ENCODE results near the gene EID2B.
A peak's percentile ranks its signal among the peaks of the same experiment; 100 is the strongest.

Gene EID2B

DNA sequence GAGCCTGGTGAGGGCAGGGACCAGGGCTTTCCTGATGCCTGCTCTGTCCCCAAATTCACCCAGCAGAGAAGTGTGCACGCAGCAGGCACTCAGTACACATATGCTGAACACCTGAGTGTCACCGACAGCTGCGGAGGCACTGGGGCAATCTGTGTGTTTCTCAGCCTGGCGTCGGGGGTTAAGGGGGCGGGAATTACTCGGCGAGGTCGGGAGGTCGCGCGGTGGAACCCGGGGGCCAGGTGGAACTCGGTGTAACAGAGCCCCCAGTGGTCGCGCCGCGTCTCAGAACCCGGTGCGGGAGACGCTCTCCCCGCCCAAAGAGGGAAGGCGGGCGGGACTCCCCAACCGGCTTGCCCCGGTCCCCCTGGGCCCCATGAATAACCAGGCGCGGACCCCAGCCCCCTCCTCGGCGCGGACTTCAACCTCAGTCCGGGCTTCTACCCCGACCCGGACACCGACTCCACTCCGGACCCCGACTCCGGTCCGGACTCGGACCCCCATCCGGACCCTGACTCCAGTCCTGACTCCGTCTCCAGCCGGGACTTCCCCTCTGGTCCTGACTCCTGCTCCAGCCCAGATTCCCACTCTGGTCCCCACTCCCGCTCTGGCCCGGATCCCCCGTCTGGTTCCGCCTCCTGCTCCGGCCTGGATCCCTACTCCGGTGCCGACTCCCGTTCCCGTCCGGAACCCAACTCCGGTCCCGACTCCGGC, 17.7 kb downstream of the EID2B start, which contains the start of gene SELENOV:
Gene SELENOV, plus strand, starts transcription at position 300 of the 711 bp plus-strand sequence. Its CDS starts 74 bp downstream, at position 374.
- no peak for DNase-seq (ENCODE audit: low read depth)
- peak within 1 kb of the TSS; percentile 18 for H3K4me3 ChIP-seq (ENCODE audit: control insufficient read depth, low read depth, low read length)
- TF ChIP-seq, protein P1, sequence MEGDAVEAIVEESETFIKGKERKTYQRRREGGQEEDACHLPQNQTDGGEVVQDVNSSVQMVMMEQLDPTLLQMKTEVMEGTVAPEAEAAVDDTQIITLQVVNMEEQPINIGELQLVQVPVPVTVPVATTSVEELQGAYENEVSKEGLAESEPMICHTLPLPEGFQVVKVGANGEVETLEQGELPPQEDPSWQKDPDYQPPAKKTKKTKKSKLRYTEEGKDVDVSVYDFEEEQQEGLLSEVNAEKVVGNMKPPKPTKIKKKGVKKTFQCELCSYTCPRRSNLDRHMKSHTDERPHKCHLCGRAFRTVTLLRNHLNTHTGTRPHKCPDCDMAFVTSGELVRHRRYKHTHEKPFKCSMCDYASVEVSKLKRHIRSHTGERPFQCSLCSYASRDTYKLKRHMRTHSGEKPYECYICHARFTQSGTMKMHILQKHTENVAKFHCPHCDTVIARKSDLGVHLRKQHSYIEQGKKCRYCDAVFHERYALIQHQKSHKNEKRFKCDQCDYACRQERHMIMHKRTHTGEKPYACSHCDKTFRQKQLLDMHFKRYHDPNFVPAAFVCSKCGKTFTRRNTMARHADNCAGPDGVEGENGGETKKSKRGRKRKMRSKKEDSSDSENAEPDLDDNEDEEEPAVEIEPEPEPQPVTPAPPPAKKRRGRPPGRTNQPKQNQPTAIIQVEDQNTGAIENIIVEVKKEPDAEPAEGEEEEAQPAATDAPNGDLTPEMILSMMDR (IDR thresholded peaks at IDR 0.05; ENCODE audit: control insufficient read depth, insufficient read depth, low read depth, low read length, missing control alignments), result no peak

DNA sequence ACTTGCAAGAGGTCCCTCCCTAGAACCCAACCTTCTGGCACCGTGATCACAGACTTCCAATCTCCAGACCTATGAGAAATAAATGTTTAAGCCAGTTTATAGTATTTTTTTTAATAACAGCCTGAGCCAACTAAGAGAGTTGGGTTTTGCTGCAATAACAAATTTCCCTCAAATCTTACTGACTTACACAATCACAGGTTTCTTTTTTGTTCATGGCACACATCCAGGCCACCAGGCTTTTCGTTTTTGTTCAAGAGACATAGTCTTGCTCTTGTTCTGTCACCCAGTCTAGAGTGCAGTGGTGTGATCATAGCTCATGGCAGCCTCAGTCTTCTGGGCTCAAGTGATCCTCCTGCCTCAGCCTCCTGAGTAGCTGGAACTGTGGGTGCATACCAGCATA, 19.7 kb downstream of the EID2B start:
- TF ChIP-seq, protein P1 (IDR thresholded peaks at IDR 0.05; ENCODE audit: control insufficient read depth, insufficient read depth, low read depth, low read length, missing control alignments), result no peak
- H3K4me3 ChIP-seq (ENCODE audit: control insufficient read depth, low read depth, low read length), result no peak overlapping the region
- no peak for DNase-seq (ENCODE audit: low read depth)

DNA sequence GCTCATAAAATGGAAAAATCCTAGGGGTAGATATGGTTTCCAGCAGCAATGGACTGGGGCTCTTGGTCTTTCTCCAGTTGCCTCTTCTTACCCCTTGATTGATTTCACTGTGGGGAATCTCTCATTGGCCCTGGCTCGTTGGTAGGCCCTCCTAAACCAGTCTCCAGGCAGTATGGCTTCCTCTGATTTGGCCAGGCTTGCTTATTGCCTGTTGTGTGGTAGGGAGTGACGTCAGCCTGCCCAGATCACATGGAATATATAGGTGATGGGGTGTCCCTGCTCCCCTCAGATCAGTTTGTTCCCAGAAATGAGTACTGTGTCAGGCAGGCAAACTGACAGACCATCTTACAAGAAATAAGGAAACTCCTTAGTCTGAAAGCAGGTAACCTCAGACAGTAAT, 23.4 kb downstream of the EID2B start:
- TF ChIP-seq, protein P1 (IDR thresholded peaks at IDR 0.05; ENCODE audit: control insufficient read depth, insufficient read depth, low read depth, low read length, missing control alignments), result no peak
- DNase-seq (ENCODE audit: low read depth), result no peak
- no peak overlapping the region for H3K4me3 ChIP-seq (ENCODE audit: control insufficient read depth, low read depth, low read length)

DNA sequence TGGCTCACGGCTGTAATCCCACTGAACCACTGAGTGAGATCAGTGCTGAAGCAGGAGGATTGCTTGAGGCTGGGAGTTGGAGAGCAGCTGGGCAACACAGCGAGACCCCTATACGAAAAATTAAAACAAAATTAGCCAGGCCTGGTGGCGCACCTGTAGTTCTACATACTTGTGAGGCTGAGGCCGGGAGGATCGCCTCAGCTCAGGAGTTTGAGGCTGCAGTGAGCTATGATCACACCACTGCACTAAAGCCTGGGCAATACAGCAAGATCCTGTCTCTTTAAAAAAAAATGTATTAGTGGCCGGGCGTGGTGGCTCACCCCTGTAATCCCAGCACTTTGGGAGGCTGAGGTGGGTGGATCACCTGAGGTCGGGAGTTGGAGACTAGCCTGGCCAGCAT, 24.0 kb downstream of the EID2B start:
- no peak overlapping the region for H3K4me3 ChIP-seq (ENCODE audit: control insufficient read depth, low read depth, low read length)
- no peak for DNase-seq (ENCODE audit: low read depth)
- TF ChIP-seq, protein P1 (IDR thresholded peaks at IDR 0.05; ENCODE audit: control insufficient read depth, insufficient read depth, low read depth, low read length, missing control alignments), result no peak

DNA sequence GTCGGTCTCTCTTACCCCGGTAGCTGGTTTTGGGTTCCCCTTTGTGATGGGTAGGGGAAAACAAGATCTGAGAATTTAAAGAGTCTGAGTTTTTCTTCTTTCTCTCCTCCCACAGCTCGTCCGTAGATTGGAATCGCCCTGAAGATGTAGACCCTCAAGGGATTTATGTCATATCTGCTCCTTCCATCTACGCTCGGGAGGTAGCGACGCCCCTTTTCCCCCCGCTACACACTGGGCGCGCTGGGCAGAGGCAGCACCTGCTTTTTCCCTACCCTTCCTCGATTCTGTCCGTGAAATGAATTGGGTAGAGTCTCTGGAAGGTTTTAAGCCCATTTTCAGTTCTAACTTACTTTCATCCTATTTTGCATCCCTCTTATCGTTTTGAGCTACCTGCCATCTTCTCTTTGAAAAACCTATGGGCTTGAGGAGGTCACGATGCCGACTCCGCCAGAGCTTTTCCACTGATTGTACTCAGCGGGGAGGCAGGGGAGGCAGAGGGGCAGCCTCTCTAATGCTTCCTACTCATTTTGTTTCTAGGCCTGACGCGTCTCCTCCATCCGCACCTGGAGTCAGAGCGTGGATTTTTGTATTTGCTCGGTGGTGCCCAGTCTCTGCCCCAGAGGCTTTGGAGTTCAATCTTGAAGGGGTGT, 24.8 kb downstream of the EID2B start:
- no peak for DNase-seq (ENCODE audit: low read depth)
- peak overlapping the region; percentile 49 for H3K4me3 ChIP-seq (ENCODE audit: control insufficient read depth, low read depth, low read length)
- TF ChIP-seq, protein P1 (IDR thresholded peaks at IDR 0.05; ENCODE audit: control insufficient read depth, insufficient read depth, low read depth, low read length, missing control alignments), result no peak

DNA sequence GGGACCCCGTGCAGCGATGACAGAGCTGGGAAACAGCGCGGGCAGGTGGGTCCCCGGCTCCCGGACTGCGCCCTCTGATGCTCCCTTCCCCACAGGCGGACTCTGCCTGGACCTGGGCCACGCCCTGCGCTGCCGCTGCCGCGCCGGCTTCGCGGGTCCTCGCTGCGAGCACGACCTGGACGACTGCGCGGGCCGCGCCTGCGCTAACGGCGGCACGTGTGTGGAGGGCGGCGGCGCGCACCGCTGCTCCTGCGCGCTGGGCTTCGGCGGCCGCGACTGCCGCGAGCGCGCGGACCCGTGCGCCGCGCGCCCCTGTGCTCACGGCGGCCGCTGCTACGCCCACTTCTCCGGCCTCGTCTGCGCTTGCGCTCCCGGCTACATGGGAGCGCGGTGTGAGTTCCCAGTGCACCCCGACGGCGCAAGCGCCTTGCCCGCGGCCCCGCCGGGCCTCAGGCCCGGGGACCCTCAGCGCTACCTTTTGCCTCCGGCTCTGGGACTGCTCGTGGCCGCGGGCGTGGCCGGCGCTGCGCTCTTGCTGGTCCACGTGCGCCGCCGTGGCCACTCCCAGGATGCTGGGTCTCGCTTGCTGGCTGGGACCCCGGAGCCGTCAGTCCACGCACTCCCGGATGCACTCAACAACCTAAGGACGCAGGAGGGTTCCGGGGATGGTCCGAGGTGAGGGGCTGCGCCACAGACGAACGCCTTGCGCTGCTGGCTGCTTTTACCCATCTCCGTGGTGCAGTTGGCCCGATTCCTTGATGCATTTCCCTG, 25.5 kb downstream of the EID2B start:
- TF ChIP-seq, protein P1 (IDR thresholded peaks at IDR 0.05; ENCODE audit: control insufficient read depth, insufficient read depth, low read depth, low read length, missing control alignments), result no peak
- H3K4me3 ChIP-seq (ENCODE audit: control insufficient read depth, low read depth, low read length), result peak overlapping the region; percentile 49
- DNase-seq (ENCODE audit: low read depth), result no peak
